Right lung (tissue), 5 donors: Measurements from ENCODE around the gene MED23. TPM values are rescaled to one million over a fixed set of nuclear protein-coding genes. Genes with fewer than 3 reads are reported as not detected.

ENCODE experiments used
- DNase-seq, 2 donors: peaks; one replicate each; pipeline ENCODE4 v3.0.0-alpha.2; 2013
- polyA plus RNA-seq, 5 donors: library from polyadenylated mRNA; unstranded; fragments of 120-200 nt; gene quantifications; one replicate each; pipeline versions ENCODE4 v1.2.1 to v1.2.3, GENCODE V29; 2013; ENCODE audit warnings: inconsistent platforms in 1 of 5, low replicate concordance in 1 of 5; ENCODE audit not compliant: insufficient read length in 5 of 5, insufficient read depth in 1 of 5

Gene MED23
- polyA plus RNA-seq, 5 donors, result 37.0 to 66.3 (median 54.1) TPM

- no peak for DNase-seq
Measured at GRCh38 chr6:131523988-131524673, 103.9 kb downstream of the MED23 start.

Other genes with a start within 250 kb of the MED23 start
- 1 to 10 TPM in 3 of 5 donors, under 1 TPM in 2; 0.76 to 2.4 (median 1.1) TPM for gene ARG1, start 55.0 kb downstream of the MED23 start, polyA plus RNA-seq
- gene ENPP3, start 9.1 kb upstream of the MED23 start, polyA plus RNA-seq, result 1 to 10 TPM in 2 of 5 donors, under 1 TPM in 3; 0.55 to 1.1 (median 0.81) TPM
- under 1 TPM in 1 of 5 donors, not detected in 4; 0.29 TPM for gene OR2A4, start 73.2 kb upstream of the MED23 start, polyA plus RNA-seq
- not detected for gene CTAGE9, start 82.8 kb upstream of the MED23 start, polyA plus RNA-seq
- 1 to 10 TPM; 1.3 to 2.4 (median 1.9) TPM for gene ENPP1, start 179.8 kb upstream of the MED23 start, polyA plus RNA-seq